GM11168 (cell line): Measurements from ENCODE around the gene CRBN.

Experiments
- in situ Hi-C: fragments of 300-500 bp; cut with MboI; formaldehyde crosslinking; loops from one replicate; pipeline ENCODE4 v1.12.0; 2022; ENCODE audit warnings: low sequenced_read_pairs; ENCODE audit not compliant: unreplicated experiment

CRBN gene

GRCh38 chr3:3119393-3119851 lies 60.1 kb downstream of the CRBN start:
- in situ Hi-C loops: no loop called here

- in situ Hi-C loops: no loop called here
Observed at GRCh38 chr3:3117651-3118050, 61.8 kb downstream of the CRBN start.

GRCh38 chr3:3113042-3113709 lies 66.3 kb downstream of the CRBN start:
- in situ Hi-C loops: no loop called here

GRCh38 chr3:3110749-3111361 lies 68.6 kb downstream of the CRBN start:
- in situ Hi-C loops: no loop called here

GRCh38 chr3:3110299-3110630 lies 69.2 kb downstream of the CRBN start, which contains the start of gene IL5RA:
Gene IL5RA (minus strand): TSS chr3:3110374. CDS start chr3:3104984, 5,390 bp downstream.
- in situ Hi-C loops: no loop called here

GRCh38 chr3:3109407-3110298 lies 69.8 kb downstream of the CRBN start:
- in situ Hi-C loops: no loop called here

GRCh38 chr3:3107858-3108257 lies 71.6 kb downstream of the CRBN start:
- in situ Hi-C loops: no loop called here

GRCh38 chr3:3107181-3107580 lies 72.3 kb downstream of the CRBN start:
- in situ Hi-C loops: no loop called here

- in situ Hi-C loops: no loop called here
Observed at GRCh38 chr3:3105815-3106214, 73.7 kb downstream of the CRBN start.

GRCh38 chr3:3105246-3105645 lies 74.2 kb downstream of the CRBN start:
- in situ Hi-C loops: no loop called here

- in situ Hi-C loops: no loop called here
Observed at GRCh38 chr3:3102751-3103150, 76.7 kb downstream of the CRBN start.

- in situ Hi-C loops: no loop called here
Observed at GRCh38 chr3:3101660-3102458, 77.6 kb downstream of the CRBN start.
